ENCODE results near the gene ANKRD13D.

Gene ANKRD13D

DNA sequence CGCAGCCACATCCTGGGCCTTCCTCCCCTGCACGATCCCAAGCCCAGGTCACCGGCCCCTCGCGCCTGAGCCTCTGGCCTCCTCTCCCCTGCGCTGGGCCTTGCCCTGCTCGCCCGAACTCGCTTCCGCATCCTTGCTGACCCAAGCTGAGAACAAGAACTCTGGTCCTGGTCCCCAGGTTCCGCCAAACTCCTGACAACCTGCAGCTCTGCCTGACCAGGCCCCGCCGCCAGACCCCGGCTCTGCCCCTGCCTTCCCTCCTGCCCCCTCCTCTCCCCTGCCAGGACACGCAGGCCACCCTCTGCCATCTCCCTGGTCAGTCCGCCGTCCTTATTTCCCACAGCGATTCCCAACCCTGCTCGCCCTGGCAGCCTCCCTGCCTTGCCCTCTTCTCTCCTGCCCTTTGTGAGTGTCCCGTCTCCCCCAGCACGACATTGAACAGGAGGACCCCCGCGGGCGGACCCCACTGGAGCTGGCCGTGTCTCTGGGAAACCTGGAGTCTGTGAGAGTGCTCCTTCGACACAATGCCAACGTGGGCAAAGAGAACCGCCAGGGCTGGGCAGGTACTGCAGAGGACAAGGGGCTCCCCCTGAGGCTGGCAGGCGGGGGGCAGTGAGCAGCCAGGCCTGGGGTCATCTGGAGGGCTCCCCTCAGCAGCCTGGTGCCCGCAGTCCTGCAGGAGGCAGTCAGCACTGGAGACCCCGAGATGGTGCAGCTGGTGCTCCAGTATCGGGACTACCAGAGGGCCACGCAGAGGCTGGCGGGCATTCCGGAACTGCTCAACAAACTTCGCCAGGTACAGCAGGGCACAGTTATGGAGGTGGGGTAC, 762 bp downstream of the ANKRD13D start:
- H3K27me3 ChIP-seq: no peaks in the 10 kb centered on the region
- TF ChIP-seq Cebpa-rat (IDR thresholded peaks at IDR 0.05): no peak
- peaks cover 11 to 49% (median 41%) of the 10 kb centered on the region in 11 experiments; a peak in 21 of 22 replicates for H4K20me1 ChIP-seq
- H3K9me3 ChIP-seq (replicated peaks in 1 of 11): peaks cover 5 to 20% (median 15%) of the 10 kb centered on the region in 11 experiments; a peak in 21 of 22 replicates
- peak overlapping the region; percentile 88 to 99 (median 97) for H3K4me2 ChIP-seq
- H3K9ac ChIP-seq: peak overlapping the region; percentile 93 to 100 (median 99)
- peak overlapping the region; percentile 63 to 100 (median 99) for H3K27ac ChIP-seq
- peaks cover 71 to 82% (median 78%) of the 10 kb centered on the region in 11 experiments for H3K36me3 ChIP-seq
- peaks cover 70 to 81% (median 75%) of the 10 kb centered on the region in 10 experiments for H3K4me1 ChIP-seq
- peak overlapping the region; percentile 66 to 86 (median 77) for H3K4me3 ChIP-seq

DNA sequence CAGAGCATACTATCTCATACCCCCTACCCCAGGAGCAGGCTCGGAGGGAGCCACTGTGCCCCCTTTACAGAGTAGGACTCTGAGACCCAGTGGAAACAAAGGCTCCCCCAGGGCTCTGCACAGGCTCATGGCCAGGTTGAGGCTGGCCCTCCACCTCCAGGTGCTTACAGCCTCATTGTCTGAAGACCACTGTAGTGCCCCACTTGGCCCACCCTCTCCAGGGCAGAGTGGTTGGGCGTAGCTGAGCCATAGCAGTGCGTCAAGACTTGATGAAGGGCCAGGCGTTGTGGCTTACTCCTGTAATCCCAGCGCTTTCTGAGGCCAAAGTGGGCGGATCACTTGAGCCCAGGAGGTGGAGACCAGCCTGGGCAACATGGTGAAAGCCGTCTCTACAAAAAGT, 1.7 kb downstream of the ANKRD13D start:
- peak overlapping the region; percentile 93 to 100 (median 99) for H3K9ac ChIP-seq

DNA sequence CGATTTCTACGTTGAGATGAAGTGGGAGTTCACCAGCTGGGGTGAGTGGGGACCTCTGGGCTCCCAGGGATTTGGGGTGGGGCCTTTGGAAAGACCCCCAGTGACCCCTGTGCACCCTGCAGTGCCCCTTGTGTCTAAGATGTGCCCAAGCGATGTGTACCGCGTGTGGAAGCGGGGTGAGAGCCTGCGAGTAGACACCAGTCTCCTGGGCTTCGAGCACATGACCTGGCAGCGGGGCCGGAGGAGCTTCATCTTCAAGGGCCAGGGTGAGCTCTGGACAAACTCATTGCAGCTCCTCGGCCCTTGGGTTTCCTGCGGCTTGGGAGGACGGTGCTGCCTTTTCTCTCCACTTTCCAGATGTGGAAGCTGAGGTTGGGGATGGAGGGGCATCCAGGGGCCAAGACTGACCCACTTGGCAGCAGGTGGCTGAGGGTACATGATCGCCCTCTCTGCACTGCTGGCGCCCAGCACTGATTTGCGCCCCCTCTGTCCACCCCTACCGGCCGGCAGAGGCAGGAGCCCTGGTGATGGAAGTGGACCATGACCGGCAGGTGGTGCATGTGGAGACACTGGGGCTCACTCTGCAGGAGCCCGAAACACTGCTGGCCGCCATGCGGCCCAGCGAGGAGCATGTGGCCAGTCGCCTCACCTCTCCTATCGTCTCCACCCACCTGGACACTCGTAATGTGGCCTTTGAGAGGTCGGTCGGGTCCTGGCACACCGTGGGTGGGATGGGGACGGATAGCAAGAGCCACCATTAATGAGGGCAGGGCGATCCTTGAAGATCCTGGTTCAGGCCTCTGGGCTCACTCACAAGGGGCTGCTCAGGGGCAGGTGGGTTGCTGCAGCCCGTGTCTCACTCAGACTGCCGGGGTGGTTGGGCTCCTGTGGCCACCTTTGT, 2.6 kb downstream of the ANKRD13D start:
- Histone ChIP-seq H3K27ac (peak overlapping the region in 8 of 11 experiments; percentile 6 to 100 (median 99); a peak in 14 of 22 replicates), H3K4me2 (peak overlapping the region; percentile 88 to 99 (median 97)), H3K27me3 (no peaks in the 10 kb centered on the region), H3K4me1 (peaks cover 51 to 66% (median 56%) of the 10 kb centered on the region in 10 experiments), H3K9ac (peak overlapping the region; percentile 93 to 100 (median 99); a peak in 17 of 22 replicates), H4K20me1 (peaks cover 18 to 68% (median 48%) of the 10 kb centered on the region in 11 experiments; a peak in 21 of 22 replicates), H3K9me3 (replicated peaks in 1 of 11) (peaks cover 19 to 33% (median 27%) of the 10 kb centered on the region in 11 experiments), H3K4me3 (peak overlapping the region in 9 of 10 experiments; percentile 29 to 86 (median 77); a peak in 16 of 20 replicates), H3K36me3 (peaks cover 71 to 82% (median 78%) of the 10 kb centered on the region in 11 experiments)
- no peak for TF ChIP-seq Cebpa-rat (IDR thresholded peaks at IDR 0.05)

More for the DNA sequence above, 1.7 kb downstream of the ANKRD13D start:
- peaks cover 15 to 58% (median 42%) of the 10 kb centered on the region in 11 experiments; a peak in 21 of 22 replicates for H4K20me1 ChIP-seq
- peaks cover 14 to 29% (median 24%) of the 10 kb centered on the region in 11 experiments for H3K9me3 ChIP-seq (replicated peaks in 1 of 11)
- no peak for TF ChIP-seq Cebpa-rat (IDR thresholded peaks at IDR 0.05)
- peak overlapping the region in 10 of 11 experiments; percentile 97 to 100 (median 99); a peak in 19 of 22 replicates for H3K27ac ChIP-seq
- H3K27me3 ChIP-seq: no peaks in the 10 kb centered on the region
- H3K36me3 ChIP-seq: peaks cover 71 to 82% (median 78%) of the 10 kb centered on the region in 11 experiments
- H3K4me1 ChIP-seq: peaks cover 60 to 76% (median 66%) of the 10 kb centered on the region in 10 experiments
- H3K4me2 ChIP-seq: peak overlapping the region; percentile 88 to 99 (median 97)
- peak overlapping the region; percentile 66 to 86 (median 77); a peak in 19 of 20 replicates for H3K4me3 ChIP-seq

DNA sequence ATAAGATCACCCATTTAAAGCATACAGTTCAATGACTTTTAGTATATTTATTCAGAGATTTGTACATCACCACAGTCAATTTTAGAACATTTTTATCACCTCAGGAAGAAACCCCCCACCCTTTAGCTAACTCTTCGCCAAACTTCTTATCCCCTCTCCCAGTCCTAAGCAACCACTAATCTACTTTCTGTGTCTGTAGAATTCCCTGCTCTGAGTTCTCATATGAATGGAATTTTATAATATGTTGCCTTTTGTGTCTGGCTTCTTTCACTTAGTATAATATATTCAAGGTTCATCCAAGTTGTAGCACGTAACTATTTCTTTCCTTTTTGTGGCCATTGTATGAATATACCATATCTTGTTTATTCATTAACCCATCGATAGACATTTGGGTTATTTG, 3.6 kb downstream of the ANKRD13D start:
- Histone ChIP-seq H3K27ac (peak overlapping the region in 1 of 11 experiments; percentile 11; a peak in 1 of 22 replicates), H3K4me2 (peak overlapping the region; percentile 88 to 99 (median 97)), H3K36me3 (peaks cover 76 to 82% (median 79%) of the 10 kb centered on the region in 11 experiments), H3K4me1 (peaks cover 41 to 57% (median 47%) of the 10 kb centered on the region in 10 experiments), H3K4me3 (peak overlapping the region in 7 of 10 experiments; percentile 13 to 80 (median 71); a peak in 6 of 20 replicates), H3K9ac (peak overlapping the region in 5 of 11 experiments; percentile 15 to 97 (median 20); a peak in 5 of 22 replicates), H4K20me1 (peaks cover 23 to 77% (median 58%) of the 10 kb centered on the region in 11 experiments; a peak in 21 of 22 replicates), H3K9me3 (replicated peaks in 1 of 11) (peaks cover 19 to 33% (median 28%) of the 10 kb centered on the region in 11 experiments), H3K27me3 (no peaks in the 10 kb centered on the region)
- no peak for TF ChIP-seq Cebpa-rat (IDR thresholded peaks at IDR 0.05)

DNA sequence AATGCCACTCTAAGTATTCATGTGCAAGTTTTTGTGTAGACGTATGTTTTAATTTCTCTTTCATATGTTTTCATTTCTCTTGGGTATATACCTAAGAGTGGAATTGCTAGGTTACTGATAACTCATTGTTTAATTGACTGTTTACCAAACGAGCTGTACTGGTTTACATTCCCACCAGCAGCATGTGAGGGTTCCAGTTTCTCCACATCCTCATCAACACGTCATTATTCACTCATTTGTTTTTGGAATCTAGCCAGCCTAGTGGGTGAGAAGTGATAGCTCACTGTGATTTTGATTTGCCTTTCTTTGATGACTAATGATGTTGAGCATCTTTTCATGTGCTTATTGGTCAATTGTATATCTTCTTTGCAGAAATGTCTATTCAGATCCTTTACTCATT, 4.0 kb downstream of the ANKRD13D start:
- peaks cover 27 to 81% (median 62%) of the 10 kb centered on the region in 11 experiments; a peak in 21 of 22 replicates for H4K20me1 ChIP-seq
- peak overlapping the region in 1 of 11 experiments; percentile 97; a peak in 2 of 22 replicates for H3K9ac ChIP-seq
- peak overlapping the region; percentile 88 to 99 (median 97) for H3K4me2 ChIP-seq
- H3K4me3 ChIP-seq: peak overlapping the region in 3 of 10 experiments; percentile 5 to 77 (median 66); a peak in 5 of 20 replicates
- no peak for TF ChIP-seq Cebpa-rat (IDR thresholded peaks at IDR 0.05)
- no peaks in the 10 kb centered on the region for H3K27me3 ChIP-seq
- peaks cover 19 to 33% (median 28%) of the 10 kb centered on the region in 11 experiments for H3K9me3 ChIP-seq (replicated peaks in 1 of 11)
- no peak overlapping the region for H3K27ac ChIP-seq
- peaks cover 80 to 85% (median 83%) of the 10 kb centered on the region in 11 experiments for H3K36me3 ChIP-seq
- H3K4me1 ChIP-seq: peaks cover 37 to 55% (median 44%) of the 10 kb centered on the region in 10 experiments

DNA sequence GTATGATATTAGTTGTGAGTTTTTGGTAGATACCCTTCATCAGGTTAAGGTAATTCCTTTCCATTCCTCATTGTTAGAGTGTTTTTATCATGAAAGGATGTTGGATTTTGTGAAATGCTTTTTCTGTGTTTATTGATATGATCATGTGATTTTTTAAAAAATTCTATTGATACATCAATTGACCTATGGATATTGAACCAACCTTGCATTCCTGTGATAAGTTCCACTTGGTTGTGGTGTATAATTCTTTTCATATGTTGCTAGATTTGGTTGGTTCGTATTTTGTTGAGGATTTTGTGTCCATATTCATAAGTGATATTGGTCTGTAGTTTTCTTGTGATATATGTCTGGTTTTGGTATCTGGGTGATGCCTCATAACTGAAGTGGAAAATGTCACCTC, 6.7 kb downstream of the ANKRD13D start:
- H3K27ac ChIP-seq: no peak overlapping the region
- H3K36me3 ChIP-seq: peaks cover 97 to 100% (median 99%) of the 10 kb centered on the region in 11 experiments
- TF ChIP-seq Cebpa-rat (IDR thresholded peaks at IDR 0.05): no peak
- peaks cover 34 to 67% (median 45%) of the 10 kb centered on the region in 10 experiments for H3K4me1 ChIP-seq
- H3K9me3 ChIP-seq (replicated peaks in 1 of 11): peaks cover 19 to 33% (median 28%) of the 10 kb centered on the region in 11 experiments
- H4K20me1 ChIP-seq: peaks cover 47 to 99% (median 77%) of the 10 kb centered on the region in 11 experiments
- peak overlapping the region in 4 of 10 experiments; percentile 1 to 38 (median 21); a peak in 4 of 20 replicates for H3K4me3 ChIP-seq
- no peak overlapping the region for H3K9ac ChIP-seq
- no peaks in the 10 kb centered on the region for H3K27me3 ChIP-seq
- H3K4me2 ChIP-seq: no peak overlapping the region

DNA sequence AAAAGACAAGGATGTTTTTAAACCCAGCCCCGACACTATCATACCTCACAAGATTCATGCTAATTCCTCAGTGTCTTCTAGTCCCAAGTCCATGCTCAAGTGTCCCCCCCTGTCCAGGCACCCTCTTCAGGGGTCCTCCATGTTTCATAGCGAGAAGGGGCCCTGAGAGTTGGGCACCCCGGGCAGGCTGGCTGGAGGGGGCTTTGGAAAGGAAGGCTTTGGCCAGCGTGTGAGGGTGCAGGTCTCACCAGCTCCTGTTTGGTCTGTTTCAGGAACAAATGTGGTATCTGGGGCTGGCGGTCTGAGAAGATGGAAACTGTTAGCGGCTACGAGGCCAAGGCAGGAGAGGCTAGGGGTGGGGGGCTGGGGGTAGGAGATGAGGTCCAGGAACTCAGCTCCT, 9.7 kb downstream of the ANKRD13D start:
- H3K4me1 ChIP-seq: peaks cover 34 to 61% (median 45%) of the 10 kb centered on the region in 10 experiments
- peaks cover 19 to 29% (median 23%) of the 10 kb centered on the region in 11 experiments for H3K9me3 ChIP-seq (replicated peaks in 1 of 11)
- no peak overlapping the region for H3K4me3 ChIP-seq
- no peak overlapping the region for H3K4me2 ChIP-seq
- peaks cover 90 to 100% (median 95%) of the 10 kb centered on the region in 11 experiments for H3K36me3 ChIP-seq
- H3K27me3 ChIP-seq: no peaks in the 10 kb centered on the region
- no peak for TF ChIP-seq Cebpa-rat (IDR thresholded peaks at IDR 0.05)
- H3K27ac ChIP-seq: peak overlapping the region in 6 of 11 experiments; percentile 8 to 50 (median 29); a peak in 7 of 22 replicates
- peak overlapping the region in 6 of 11 experiments; percentile 6 to 86 (median 38); a peak in 7 of 22 replicates for H3K9ac ChIP-seq
- H4K20me1 ChIP-seq: peaks cover 45 to 96% (median 79%) of the 10 kb centered on the region in 11 experiments
